ENCODE data around the gene CDC45. TPM values are rescaled to one million over a fixed set of nuclear protein-coding genes. Genes with fewer than 3 reads are reported as not detected.
"Not testable (repeated sequence)": the region's sequence is repeated elsewhere in the genome, so short reads cannot be mapped to it uniquely, and the experiment has no call there.

The CDC45 gene
- total and polyA plus RNA-seq, 7 experiments from 2014 or later: 0.35 to 57.7 (median 0.85) TPM

GRCh38 chr22:19537941-19538488 is 58.3 kb downstream of the CDC45 start:
- no peak overlapping the region for H3K4me3 ChIP-seq (ENCODE audit: low read length)
- H3K9me3 Mint-ChIP-seq: no peaks in the 10 kb centered on the region
- ChIA-PET CTCF (interaction anchor here (0.6 kb wide), 1 partner anchor 1850 kb away, joined by 3 read pairs; no protein-coding TSS in a partner anchor), POLR2A (no interaction called here)
- ATAC-seq (no peak), DNase-seq (no peak)
- intact Hi-C loops (cut with micrococcal nuclease): no loop called here
- H3K36me3 Mint-ChIP-seq: no peaks in the 10 kb centered on the region
- no peak overlapping the region for H3K27ac ChIP-seq (ENCODE audit: low read depth, low read length)
- H3K27me3 Mint-ChIP-seq: peaks cover 0 to 34% (median 0%) of the 10 kb centered on the region in 5 donors
- H3K36me3 ChIP-seq (ENCODE audit: control insufficient read depth in 2 of 3, insufficient read depth in 3 of 3, low read length in 3 of 3): no peaks in the 10 kb centered on the region
- peak overlapping the region in 1 of 10 donors; percentile 31 for H3K4me3 Mint-ChIP-seq
- H3K27ac Mint-ChIP-seq: no peak overlapping the region
- no peaks in the 10 kb centered on the region for H3K4me1 ChIP-seq (ENCODE audit: control insufficient read depth in 2 of 2, insufficient read depth in 2 of 2, low read length in 2 of 2)
- H3K27me3 ChIP-seq (ENCODE audit: control insufficient read depth in 2 of 2, insufficient read depth in 2 of 2, low read length in 2 of 2): no peaks in the 10 kb centered on the region
- peaks cover 0 to 5% (median 4%) of the 10 kb centered on the region in 7 donors for H3K4me1 Mint-ChIP-seq
- no peaks in the 10 kb centered on the region for H3K9me3 ChIP-seq (ENCODE audit: control insufficient read depth in 2 of 3, low read length in 3 of 3)

GRCh38 chr22:19540394-19540793 is 60.7 kb downstream of the CDC45 start:
- POLR2A ChIA-PET: interaction anchor here (0.7 kb wide), 1 partner anchor 22 kb away, joined by 5 read pairs; no protein-coding TSS in a partner anchor
- CTCF ChIA-PET: interaction anchor here (1.2 kb wide), 1 partner anchor 89 kb away, joined by 3 read pairs; no protein-coding TSS in a partner anchor

GRCh38 chr22:19543970-19544708 is 64.4 kb downstream of the CDC45 start:
- Histone ChIP-seq H3K27me3 (ENCODE audit: control insufficient read depth in 2 of 2, insufficient read depth in 2 of 2, low read length in 2 of 2) (no peaks in the 10 kb centered on the region), H3K4me1 (ENCODE audit: control insufficient read depth in 2 of 2, insufficient read depth in 2 of 2, low read length in 2 of 2) (no peaks in the 10 kb centered on the region), H3K4me3 (ENCODE audit: low read length) (no peak overlapping the region), H3K9me3 (ENCODE audit: control insufficient read depth in 2 of 3, low read length in 3 of 3) (no peaks in the 10 kb centered on the region), H3K36me3 (ENCODE audit: control insufficient read depth in 2 of 3, insufficient read depth in 3 of 3, low read length in 3 of 3) (no peaks in the 10 kb centered on the region), H3K27ac (ENCODE audit: low read depth, low read length) (no peak overlapping the region)
- no peak for DNase-seq
- no peak overlapping the region for H3K27ac Mint-ChIP-seq
- intact Hi-C loops (cut with micrococcal nuclease): no loop called here
- ChIA-PET CTCF (no interaction called here), POLR2A (no interaction called here)
- ATAC-seq: no peak
- peaks cover 0 to 17% (median 0%) of the 10 kb centered on the region in 5 donors for H3K27me3 Mint-ChIP-seq
- H3K9me3 Mint-ChIP-seq: no peaks in the 10 kb centered on the region
- H3K36me3 Mint-ChIP-seq: no peaks in the 10 kb centered on the region
- H3K4me3 Mint-ChIP-seq: no peak overlapping the region
- no peaks in the 10 kb centered on the region for H3K4me1 Mint-ChIP-seq

More at GRCh38 chr22:19540394-19540793, 60.7 kb downstream of the CDC45 start:
- Histone ChIP-seq H3K36me3 (ENCODE audit: control insufficient read depth in 2 of 3, insufficient read depth in 3 of 3, low read length in 3 of 3) (no peaks in the 10 kb centered on the region), H3K9me3 (ENCODE audit: control insufficient read depth in 2 of 3, low read length in 3 of 3) (no peaks in the 10 kb centered on the region), H3K27me3 (ENCODE audit: control insufficient read depth in 2 of 2, insufficient read depth in 2 of 2, low read length in 2 of 2) (no peaks in the 10 kb centered on the region), H3K4me3 (ENCODE audit: low read length) (no peak overlapping the region), H3K27ac (ENCODE audit: low read depth, low read length) (no peak overlapping the region), H3K4me1 (ENCODE audit: control insufficient read depth in 2 of 2, insufficient read depth in 2 of 2, low read length in 2 of 2) (no peaks in the 10 kb centered on the region)
- Mint-ChIP-seq H3K27me3 (peaks cover 0 to 21% (median 0%) of the 10 kb centered on the region in 5 donors), H3K4me1 (no peaks in the 10 kb centered on the region), H3K36me3 (no peaks in the 10 kb centered on the region), H3K9me3 (no peaks in the 10 kb centered on the region), H3K27ac (no peak overlapping the region), H3K4me3 (no peak overlapping the region)
- ATAC-seq (no peak), DNase-seq (no peak)
- intact Hi-C loops (cut with micrococcal nuclease): no loop called here

- no peaks in the 10 kb centered on the region for H3K27me3 ChIP-seq (ENCODE audit: control insufficient read depth in 2 of 2, insufficient read depth in 2 of 2, low read length in 2 of 2)
- ChIA-PET POLR2A (no interaction called here), CTCF (no interaction called here)
- no peaks in the 10 kb centered on the region for H3K9me3 ChIP-seq (ENCODE audit: control insufficient read depth in 2 of 3, low read length in 3 of 3)
- no peak overlapping the region for H3K27ac Mint-ChIP-seq
- H3K9me3 Mint-ChIP-seq: no peaks in the 10 kb centered on the region
- intact Hi-C loops (cut with micrococcal nuclease): no loop called here
- no peak overlapping the region for H3K27ac ChIP-seq (ENCODE audit: low read depth, low read length)
- no peaks in the 10 kb centered on the region for H3K4me1 ChIP-seq (ENCODE audit: control insufficient read depth in 2 of 2, insufficient read depth in 2 of 2, low read length in 2 of 2)
- peaks cover 0 to 6% (median 0%) of the 10 kb centered on the region in 5 donors for H3K27me3 Mint-ChIP-seq
- H3K36me3 Mint-ChIP-seq: no peaks in the 10 kb centered on the region
- ATAC-seq (no peak), DNase-seq (no peak)
- H3K36me3 ChIP-seq (ENCODE audit: control insufficient read depth in 2 of 3, insufficient read depth in 3 of 3, low read length in 3 of 3): no peaks in the 10 kb centered on the region
- no peaks in the 10 kb centered on the region for H3K4me1 Mint-ChIP-seq
- no peak overlapping the region for H3K4me3 Mint-ChIP-seq
- H3K4me3 ChIP-seq (ENCODE audit: low read length): no peak overlapping the region
Measured at GRCh38 chr22:19545935-19546207, 66.2 kb downstream of the CDC45 start.

GRCh38 chr22:19546680-19547079 is 67.0 kb downstream of the CDC45 start:
- intact Hi-C loops (cut with micrococcal nuclease): no loop called here
- CTCF ChIA-PET: no interaction called here
- no peaks in the 10 kb centered on the region for H3K27me3 ChIP-seq (ENCODE audit: control insufficient read depth in 2 of 2, insufficient read depth in 2 of 2, low read length in 2 of 2)
- no peaks in the 10 kb centered on the region for H3K36me3 ChIP-seq (ENCODE audit: control insufficient read depth in 2 of 3, insufficient read depth in 3 of 3, low read length in 3 of 3)
- Mint-ChIP-seq H3K27me3 (peaks cover 0 to 6% (median 0%) of the 10 kb centered on the region in 5 donors), H3K27ac (no peak overlapping the region), H3K4me1 (no peaks in the 10 kb centered on the region), H3K9me3 (no peaks in the 10 kb centered on the region), H3K4me3 (no peak overlapping the region), H3K36me3 (no peaks in the 10 kb centered on the region)
- no peaks in the 10 kb centered on the region for H3K4me1 ChIP-seq (ENCODE audit: control insufficient read depth in 2 of 2, insufficient read depth in 2 of 2, low read length in 2 of 2)
- no peak overlapping the region for H3K4me3 ChIP-seq (ENCODE audit: low read length)
- POLR2A ChIA-PET: no interaction called here
- H3K9me3 ChIP-seq (ENCODE audit: control insufficient read depth in 2 of 3, low read length in 3 of 3): no peaks in the 10 kb centered on the region
- no peak overlapping the region for H3K27ac ChIP-seq (ENCODE audit: low read depth, low read length)
- ATAC-seq (no peak), DNase-seq (no peak)

GRCh38 chr22:19547620-19548019 is 67.9 kb downstream of the CDC45 start:
- no peaks in the 10 kb centered on the region for H3K36me3 ChIP-seq (ENCODE audit: control insufficient read depth in 2 of 3, insufficient read depth in 3 of 3, low read length in 3 of 3)
- DNase-seq (no peak), ATAC-seq (no peak)
- H3K4me1 ChIP-seq (ENCODE audit: control insufficient read depth in 2 of 2, insufficient read depth in 2 of 2, low read length in 2 of 2): no peaks in the 10 kb centered on the region
- H3K27ac ChIP-seq (ENCODE audit: low read depth, low read length): no peak overlapping the region
- H3K9me3 ChIP-seq (ENCODE audit: control insufficient read depth in 2 of 3, low read length in 3 of 3): no peaks in the 10 kb centered on the region
- Mint-ChIP-seq H3K36me3 (no peaks in the 10 kb centered on the region), H3K4me3 (no peak overlapping the region), H3K4me1 (no peaks in the 10 kb centered on the region), H3K9me3 (peaks cover 0 to 4% (median 0%) of the 10 kb centered on the region in 11 donors), H3K27me3 (peaks cover 0 to 5% (median 0%) of the 10 kb centered on the region in 5 donors), H3K27ac (no peak overlapping the region)
- H3K27me3 ChIP-seq (ENCODE audit: control insufficient read depth in 2 of 2, insufficient read depth in 2 of 2, low read length in 2 of 2): no peaks in the 10 kb centered on the region
- H3K4me3 ChIP-seq (ENCODE audit: low read length): no peak overlapping the region
- ChIA-PET CTCF (no interaction called here), POLR2A (no interaction called here)
- intact Hi-C loops (cut with micrococcal nuclease): no loop called here

GRCh38 chr22:19548427-19548826 is 68.7 kb downstream of the CDC45 start:
- H3K36me3 ChIP-seq (ENCODE audit: control insufficient read depth in 2 of 3, insufficient read depth in 3 of 3, low read length in 3 of 3); H3K36me3 Mint-ChIP-seq; H3K9me3 ChIP-seq (ENCODE audit: control insufficient read depth in 2 of 3, low read length in 3 of 3); DNase-seq; H3K27me3 Mint-ChIP-seq; H3K27me3 ChIP-seq (ENCODE audit: control insufficient read depth in 2 of 2, insufficient read depth in 2 of 2, low read length in 2 of 2); CTCF ChIA-PET; H3K4me1 Mint-ChIP-seq; H3K27ac Mint-ChIP-seq; H3K27ac ChIP-seq (ENCODE audit: low read depth, low read length); intact Hi-C loops (cut with micrococcal nuclease); H3K4me3 Mint-ChIP-seq; ATAC-seq; POLR2A ChIA-PET; H3K4me3 ChIP-seq (ENCODE audit: low read length); H3K4me1 ChIP-seq (ENCODE audit: control insufficient read depth in 2 of 2, insufficient read depth in 2 of 2, low read length in 2 of 2): not testable (repeated sequence)
- peaks cover 0 to 12% (median 0%) of the 10 kb centered on the region in 11 donors for H3K9me3 Mint-ChIP-seq
